Measurements from ENCODE around the gene GADD45A.

Gene GADD45A

GRCh38 chr1:67647036-67647798 lies 37.8 kb upstream of the GADD45A start:
- ATAC-seq, result peak; percentile 70

DNA sequence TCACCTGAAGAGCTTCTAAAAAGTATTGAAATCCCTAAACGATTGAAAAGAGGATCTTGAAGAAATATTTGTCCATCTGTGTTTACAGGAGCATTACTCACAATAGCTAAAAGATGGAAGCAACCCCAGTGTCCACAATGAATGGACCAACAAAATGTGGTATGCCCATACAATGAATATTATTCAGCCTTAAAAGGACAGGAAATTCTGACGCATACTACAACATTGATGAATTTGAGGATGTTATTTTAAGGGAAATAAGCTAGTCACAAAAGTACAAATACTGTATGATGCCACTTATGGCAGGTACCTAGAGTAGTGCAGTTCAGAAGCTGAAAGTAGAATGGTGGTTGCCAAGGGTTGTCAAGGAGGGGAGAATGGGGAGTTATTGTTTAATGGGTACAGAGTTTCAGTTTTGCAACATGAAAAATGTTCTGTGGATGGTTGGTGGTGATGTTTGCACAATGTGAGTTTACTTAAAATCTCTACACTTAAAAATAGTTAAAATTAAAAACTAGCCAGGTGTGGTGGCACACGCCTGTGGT lies 37.1 kb upstream of the GADD45A start:
- no peak for TF ChIP-seq ARNTL (CRISPR knock-in tag; IDR thresholded peaks at IDR 0.05; ENCODE audit: borderline replicate concordance, low read depth)
- TF ChIP-seq ZNF8 (CRISPR knock-in tag; IDR thresholded peaks at IDR 0.05), result peak; percentile 94
- TF ChIP-seq ZNF565 (CRISPR knock-in tag; conservative IDR thresholded peaks at IDR 0.05; ENCODE audit: low read depth), result no peak
- TF ChIP-seq ZC3H10 (CRISPR knock-in tag; IDR thresholded peaks at IDR 0.05), result no peak
- TF ChIP-seq, protein P1, sequence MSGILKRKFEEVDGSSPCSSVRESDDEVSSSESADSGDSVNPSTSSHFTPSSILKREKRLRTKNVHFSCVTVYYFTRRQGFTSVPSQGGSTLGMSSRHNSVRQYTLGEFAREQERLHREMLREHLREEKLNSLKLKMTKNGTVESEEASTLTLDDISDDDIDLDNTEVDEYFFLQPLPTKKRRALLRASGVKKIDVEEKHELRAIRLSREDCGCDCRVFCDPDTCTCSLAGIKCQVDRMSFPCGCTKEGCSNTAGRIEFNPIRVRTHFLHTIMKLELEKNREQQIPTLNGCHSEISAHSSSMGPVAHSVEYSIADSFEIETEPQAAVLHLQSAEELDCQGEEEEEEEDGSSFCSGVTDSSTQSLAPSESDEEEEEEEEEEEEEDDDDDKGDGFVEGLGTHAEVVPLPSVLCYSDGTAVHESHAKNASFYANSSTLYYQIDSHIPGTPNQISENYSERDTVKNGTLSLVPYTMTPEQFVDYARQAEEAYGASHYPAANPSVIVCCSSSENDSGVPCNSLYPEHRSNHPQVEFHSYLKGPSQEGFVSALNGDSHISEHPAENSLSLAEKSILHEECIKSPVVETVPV (CRISPR knock-in tag; IDR thresholded peaks at IDR 0.05), result no peak
- ATAC-seq, result no peak

More at GRCh38 chr1:67647036-67647798, 37.8 kb upstream of the GADD45A start:
- no peak for TF ChIP-seq CREB5 (CRISPR knock-in tag; IDR thresholded peaks at IDR 0.05; ENCODE audit: low read depth)
- TF ChIP-seq RARB (CRISPR knock-in tag; IDR thresholded peaks at IDR 0.05), result no peak
- no peak for TF ChIP-seq TCF4 (CRISPR knock-in tag; IDR thresholded peaks at IDR 0.05; ENCODE audit: borderline replicate concordance)
- no peak for TF ChIP-seq SNAI2 (CRISPR knock-in tag; IDR thresholded peaks at IDR 0.05)

DNA sequence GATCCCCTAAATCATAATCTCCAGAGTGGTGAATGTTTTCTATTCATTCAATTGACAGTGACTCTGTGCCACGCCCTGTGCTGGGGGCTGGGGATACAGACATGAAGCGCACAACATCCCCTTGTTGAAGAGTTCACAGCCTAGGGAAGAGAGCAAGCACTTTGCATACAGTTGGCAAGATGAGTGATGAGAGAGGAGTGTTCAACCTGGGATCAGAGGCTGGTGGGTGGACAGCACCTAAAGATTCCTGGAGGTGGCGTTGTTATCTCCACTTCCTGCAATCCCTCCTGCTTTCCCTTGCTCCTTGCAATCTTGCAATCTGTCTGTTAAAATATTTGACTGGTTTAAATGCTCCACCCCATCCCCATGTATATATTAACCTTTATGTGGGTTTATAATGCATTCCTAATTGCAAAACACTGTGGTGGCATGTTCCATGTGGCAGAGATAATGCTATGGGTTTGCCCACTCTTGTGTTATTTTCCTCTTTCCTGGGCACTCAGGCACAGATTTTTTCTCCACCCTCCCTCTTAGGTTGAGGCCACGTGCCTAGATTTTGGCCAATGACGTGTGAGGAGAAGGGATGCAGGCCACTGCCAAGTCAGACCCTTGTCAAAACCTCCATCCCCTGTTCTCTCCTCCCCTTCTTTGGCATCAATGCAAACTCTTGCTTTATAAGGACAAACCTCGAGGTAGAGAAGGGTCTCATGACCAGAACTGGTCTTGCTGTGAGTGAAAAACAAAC lies 36.2 kb upstream of the GADD45A start:
- no peak for ATAC-seq
- TF ChIP-seq ESRRG (CRISPR knock-in tag; IDR thresholded peaks at IDR 0.05), result no peak
- no peak for TF ChIP-seq SNAI2 (CRISPR knock-in tag; IDR thresholded peaks at IDR 0.05)
- no peak for TF ChIP-seq OSR1 (CRISPR knock-in tag; IDR thresholded peaks at IDR 0.05)
- TF ChIP-seq ZNF8 (CRISPR knock-in tag; IDR thresholded peaks at IDR 0.05), result no peak
- TF ChIP-seq ARNTL (CRISPR knock-in tag; IDR thresholded peaks at IDR 0.05; ENCODE audit: borderline replicate concordance, low read depth), result no peak
- TF ChIP-seq PATZ1 (CRISPR knock-in tag; IDR thresholded peaks at IDR 0.05; ENCODE audit: borderline replicate concordance), result no peak
- TF ChIP-seq, protein P1 (CRISPR knock-in tag; IDR thresholded peaks at IDR 0.05), result no peak
- TF ChIP-seq RARB (CRISPR knock-in tag; IDR thresholded peaks at IDR 0.05), result no peak
- TF ChIP-seq ZC3H10 (CRISPR knock-in tag; IDR thresholded peaks at IDR 0.05), result no peak

DNA sequence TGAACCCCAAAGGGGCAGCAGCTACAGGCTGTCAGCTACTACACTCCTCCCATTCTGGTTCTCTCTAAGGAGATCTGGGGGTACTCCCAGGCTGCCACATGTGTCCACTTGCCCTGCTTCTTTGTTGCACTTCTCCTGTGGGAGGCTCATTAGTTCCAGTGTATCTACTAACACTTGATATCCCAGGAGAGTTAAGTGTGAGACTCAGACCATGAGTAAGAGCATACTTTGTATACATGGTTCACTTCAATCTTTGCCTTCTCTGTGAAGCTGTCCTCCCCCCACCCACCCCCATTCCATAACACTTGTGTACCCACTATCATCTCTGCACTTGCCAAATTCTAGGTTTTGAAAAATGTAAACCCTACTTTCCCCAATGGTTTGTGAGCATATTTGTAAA lies 34.9 kb upstream of the GADD45A start:
- no peak for ATAC-seq
- no peak for TF ChIP-seq GLIS3 (CRISPR knock-in tag; IDR thresholded peaks at IDR 0.05)
- no peak for TF ChIP-seq ISL1 (CRISPR knock-in tag; IDR thresholded peaks at IDR 0.05)
- TF ChIP-seq TCF4 (CRISPR knock-in tag; IDR thresholded peaks at IDR 0.05; ENCODE audit: borderline replicate concordance), result no peak
- TF ChIP-seq, protein P2, sequence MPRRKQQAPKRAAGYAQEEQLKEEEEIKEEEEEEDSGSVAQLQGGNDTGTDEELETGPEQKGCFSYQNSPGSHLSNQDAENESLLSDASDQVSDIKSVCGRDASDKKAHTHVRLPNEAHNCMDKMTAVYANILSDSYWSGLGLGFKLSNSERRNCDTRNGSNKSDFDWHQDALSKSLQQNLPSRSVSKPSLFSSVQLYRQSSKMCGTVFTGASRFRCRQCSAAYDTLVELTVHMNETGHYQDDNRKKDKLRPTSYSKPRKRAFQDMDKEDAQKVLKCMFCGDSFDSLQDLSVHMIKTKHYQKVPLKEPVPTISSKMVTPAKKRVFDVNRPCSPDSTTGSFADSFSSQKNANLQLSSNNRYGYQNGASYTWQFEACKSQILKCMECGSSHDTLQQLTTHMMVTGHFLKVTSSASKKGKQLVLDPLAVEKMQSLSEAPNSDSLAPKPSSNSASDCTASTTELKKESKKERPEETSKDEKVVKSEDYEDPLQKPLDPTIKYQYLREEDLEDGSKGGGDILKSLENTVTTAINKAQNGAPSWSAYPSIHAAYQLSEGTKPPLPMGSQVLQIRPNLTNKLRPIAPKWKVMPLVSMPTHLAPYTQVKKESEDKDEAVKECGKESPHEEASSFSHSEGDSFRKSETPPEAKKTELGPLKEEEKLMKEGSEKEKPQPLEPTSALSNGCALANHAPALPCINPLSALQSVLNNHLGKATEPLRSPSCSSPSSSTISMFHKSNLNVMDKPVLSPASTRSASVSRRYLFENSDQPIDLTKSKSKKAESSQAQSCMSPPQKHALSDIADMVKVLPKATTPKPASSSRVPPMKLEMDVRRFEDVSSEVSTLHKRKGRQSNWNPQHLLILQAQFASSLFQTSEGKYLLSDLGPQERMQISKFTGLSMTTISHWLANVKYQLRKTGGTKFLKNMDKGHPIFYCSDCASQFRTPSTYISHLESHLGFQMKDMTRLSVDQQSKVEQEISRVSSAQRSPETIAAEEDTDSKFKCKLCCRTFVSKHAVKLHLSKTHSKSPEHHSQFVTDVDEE (CRISPR knock-in tag; IDR thresholded peaks at IDR 0.05), result no peak
- no peak for TF ChIP-seq PPARA (CRISPR knock-in tag; IDR thresholded peaks at IDR 0.05; ENCODE audit: borderline replicate concordance)
